H9 (cell line): ENCODE measurements around the gene DGKH. TPM values are rescaled to one million over a fixed set of nuclear protein-coding genes. Genes with fewer than 3 reads are reported as not detected.

Experiments
- DNase-seq: peaks from one replicate; pipeline ENCODE4 v3.0.0-alpha.2; 2017
- H2AFZ ChIP-seq: one replicate; pipeline ENCODE4 v1.6.1; 2013; ENCODE audit warnings: mild to moderate bottlenecking, low read length, control low read depth, moderate library complexity
- H2AK5ac ChIP-seq: 2 replicates; pipeline ENCODE4 v1.6.1; 2013; ENCODE audit warnings: low read length, control low read depth, mixed read lengths; ENCODE audit not compliant: insufficient read length
- H2BK120ac ChIP-seq: one replicate; pipeline ENCODE4 v1.6.1; 2013; ENCODE audit warnings: low read depth, mild to moderate bottlenecking, low read length, control low read depth, inconsistent platforms; ENCODE audit not compliant: poor library complexity, severe bottlenecking
- H2BK12ac ChIP-seq: 2 replicates; pipeline ENCODE4 v1.6.1; 2013; ENCODE audit warnings: low read length, control low read depth, mixed read lengths, low read depth; ENCODE audit not compliant: insufficient read length
- H2BK15ac ChIP-seq: 2 replicates; pipeline ENCODE4 v1.6.1; 2013; ENCODE audit warnings: low read depth, low read length, control low read depth
- H2BK20ac ChIP-seq: one replicate; pipeline ENCODE4 v1.6.1; 2013; ENCODE audit warnings: low read depth, mild to moderate bottlenecking, low read length, control low read depth, inconsistent platforms; ENCODE audit not compliant: poor library complexity, severe bottlenecking
- H2BK5ac ChIP-seq: 2 replicates; pipeline ENCODE4 v1.6.1; 2013; ENCODE audit warnings: low read length, control low read depth, mixed read lengths; ENCODE audit not compliant: insufficient read length
- H3K14ac ChIP-seq: 2 replicates; pipeline ENCODE4 v1.6.1; 2013; ENCODE audit warnings: low read length, control low read depth; ENCODE audit not compliant: insufficient read depth
- H3K18ac ChIP-seq: 2 replicates; pipeline ENCODE4 v1.6.1; 2013; ENCODE audit warnings: low read depth, mild to moderate bottlenecking, mixed read lengths, low read length, control low read depth; ENCODE audit not compliant: insufficient read length
- H3K23ac ChIP-seq: 2 replicates; pipeline ENCODE4 v1.6.1; 2013; ENCODE audit warnings: low read length, control low read depth, mixed read lengths, low read depth; ENCODE audit not compliant: insufficient read length
- H3K23me2 ChIP-seq: 2 replicates; pipeline ENCODE4 v1.6.1; 2013; ENCODE audit warnings: low read depth, mild to moderate bottlenecking, mixed read lengths, low read length, control low read depth; ENCODE audit not compliant: insufficient read length, poor library complexity, severe bottlenecking
- H3K27ac ChIP-seq: 2 replicates; pipeline ENCODE4 v1.5.1; 2013; ENCODE audit warnings: low read length, control low read depth, mixed read lengths, low read depth; ENCODE audit not compliant: insufficient read length
- H3K27me3 ChIP-seq: 2 replicates; pipeline ENCODE4 v1.6.1; 2013; ENCODE audit warnings: low read length, control low read depth, inconsistent platforms; ENCODE audit not compliant: insufficient read depth
- H3K4ac ChIP-seq: 2 replicates; pipeline ENCODE4 v1.6.1; 2013; ENCODE audit warnings: low read depth, mild to moderate bottlenecking, control low read depth, inconsistent platforms, low read length, moderate library complexity
- H3K4me1 ChIP-seq: 2 replicates; pipeline ENCODE4 v1.6.1; 2013; ENCODE audit warnings: low read length, control low read depth, inconsistent platforms; ENCODE audit not compliant: insufficient read depth
- H3K4me2 ChIP-seq: 2 replicates; pipeline ENCODE4 v1.6.1; 2013; ENCODE audit warnings: low read length, control low read depth, mixed read lengths; ENCODE audit not compliant: insufficient read length, insufficient read depth
- H3K56ac ChIP-seq: 2 replicates; pipeline ENCODE4 v1.6.1; 2013; ENCODE audit warnings: low read depth, mild to moderate bottlenecking, mixed read lengths, low read length, control low read depth; ENCODE audit not compliant: insufficient read length
- H3K79me1 ChIP-seq: 2 replicates; pipeline ENCODE4 v1.6.1; 2013; ENCODE audit warnings: low read depth, mild to moderate bottlenecking, moderate library complexity, low read length, control low read depth, inconsistent platforms; ENCODE audit not compliant: insufficient read depth, poor library complexity, severe bottlenecking
- H3K79me2 ChIP-seq: 2 replicates; pipeline ENCODE4 v1.6.1; 2013; ENCODE audit warnings: low read length, control low read depth, inconsistent platforms; ENCODE audit not compliant: insufficient read depth
- H3K9ac ChIP-seq: 2 replicates; pipeline ENCODE4 v1.6.1; 2013; ENCODE audit warnings: low read length, control low read depth, mixed read lengths; ENCODE audit not compliant: insufficient read length; ENCODE audit errors: extremely low read depth
- H3K9me3 ChIP-seq: one replicate; pipeline ENCODE4 v1.6.1; 2013; ENCODE audit warnings: low read depth, low read length, inconsistent platforms; ENCODE audit not compliant: control insufficient read depth
- H3T11ph ChIP-seq: one replicate; pipeline ENCODE4 v1.6.1; 2013; ENCODE audit warnings: mild to moderate bottlenecking, low read length, control low read depth, inconsistent platforms
- H4K20me1 ChIP-seq: one replicate; pipeline ENCODE4 v1.6.1; 2013; ENCODE audit not compliant: control insufficient read depth, insufficient read length, insufficient read depth
- H4K5ac ChIP-seq: 2 replicates; pipeline ENCODE4 v1.6.1; 2013; ENCODE audit warnings: low read depth, mild to moderate bottlenecking, mixed read lengths, low read length, control low read depth; ENCODE audit not compliant: insufficient read length
- H4K8ac ChIP-seq: replicated peaks from 2 replicates; pipeline ENCODE4 v1.6.1; 2013; ENCODE audit warnings: low read length, control low read depth, mixed read lengths, low read depth; ENCODE audit not compliant: insufficient read length
- H4K91ac ChIP-seq: 2 replicates; pipeline ENCODE4 v1.6.1; 2013; ENCODE audit warnings: low read depth, mild to moderate bottlenecking, moderate library complexity, mixed read lengths, low read length, control low read depth; ENCODE audit not compliant: insufficient read length
- H3K27ac Mint-ChIP-seq, 3 experiments: 2 replicates in 2 of 3; 3 replicates in 1 of 3; pipeline ENCODE4 v1.8.0; 2020 to 2021; ENCODE audit warnings: mixed read lengths in 3 of 3, mild to moderate bottlenecking in 1 of 3, moderate library complexity in 1 of 3
- H3K27me3 Mint-ChIP-seq: 2 replicates; pipeline ENCODE4 v1.8.0; 2021; ENCODE audit warnings: low read depth, mild to moderate bottlenecking, moderate library complexity, mixed read lengths
- H3K36me3 Mint-ChIP-seq, 3 experiments: 2 replicates in 2 of 3; 3 replicates in 1 of 3; pipeline ENCODE4 v1.8.0; 2020 to 2021; ENCODE audit warnings: low read depth in 3 of 3, mixed read lengths in 3 of 3; ENCODE audit not compliant: insufficient read depth in 1 of 3
- H3K4me1 Mint-ChIP-seq, 2 experiments: 2 replicates each; pipeline ENCODE4 v1.8.0; 2020; ENCODE audit warnings: mixed read lengths in 2 of 2
- H3K4me3 Mint-ChIP-seq, 2 experiments: 2 replicates in 1 of 2; 3 replicates in 1 of 2; pipeline ENCODE4 v1.8.0; 2020 to 2021; ENCODE audit warnings: mild to moderate bottlenecking in 2 of 2, mixed read lengths in 2 of 2, moderate library complexity in 1 of 2
- H3K9me3 Mint-ChIP-seq, 2 experiments: 2 replicates in 1 of 2; 3 replicates in 1 of 2; pipeline ENCODE4 v1.8.0; 2020; ENCODE audit warnings: mild to moderate bottlenecking in 2 of 2, mixed read lengths in 2 of 2, moderate library complexity in 1 of 2
- CTCF ChIP-seq: fragments of 200-600 bp; sonication (generic); conservative IDR thresholded peaks from 3 replicates; pipeline ENCODE4 v1.8.0; 2021; ENCODE audit warnings: antibody characterized with exemption, mild to moderate bottlenecking
- WGBS: extraction: QIAGEN DNeasy Blood & Tissue Kit; methylation state at CpG from one replicate; pipeline ENCODE4 v1.1.7; 2013; ENCODE audit warnings: missing lambda C conversion rate, low lambda C conversion rate, mixed read lengths; ENCODE audit not compliant: insufficient read length; ENCODE audit errors: extremely low coverage; 5-methylcytosine and 5-hydroxymethylcytosine counted together
- total RNA-seq: library from RNA; stranded (reverse); gene quantifications from 2 replicates; pipeline ENCODE4 v1.2.1, GENCODE V29; 2021

DGKH gene
- total RNA-seq, 1 experiment from 2014 or later, result 8.6 TPM

- H3K14ac ChIP-seq, result no peak overlapping the region
- H3K27ac ChIP-seq, result no peak overlapping the region
- H3K4me3 Mint-ChIP-seq, result no peak overlapping the region
- no peak overlapping the region for H3K18ac ChIP-seq
- no peak for DNase-seq
- no peak overlapping the region for H4K8ac ChIP-seq
- H2AK5ac ChIP-seq, result no peak overlapping the region
- H4K5ac ChIP-seq, result no peak overlapping the region
- no peaks in the 10 kb centered on the region for H3K79me2 ChIP-seq
- no peak overlapping the region for H3K4ac ChIP-seq
- H2BK5ac ChIP-seq, result no peak overlapping the region
- H3T11ph ChIP-seq, result no peak overlapping the region
- peaks cover 10 to 11% of the 10 kb centered on the region in 2 experiments for H3K4me1 Mint-ChIP-seq
- WGBS, result no CpG with 5 or more reads among the region's 2 CpGs
- H3K9me3 ChIP-seq, result no peaks in the 10 kb centered on the region
- no peak overlapping the region for H2BK12ac ChIP-seq
- peak overlapping the region in 2 of 3 experiments; percentile 89 to 95; a peak in 3 of 7 replicates for H3K27ac Mint-ChIP-seq
- no peak overlapping the region for H3K4me2 ChIP-seq
- no peak overlapping the region for H3K9ac ChIP-seq
- H2AFZ ChIP-seq, result no peak overlapping the region
- no peaks in the 10 kb centered on the region for H3K27me3 ChIP-seq
- no peaks in the 10 kb centered on the region for H3K23me2 ChIP-seq
- H2BK20ac ChIP-seq, result no peak overlapping the region
- no peaks in the 10 kb centered on the region for H4K20me1 ChIP-seq
- no peak for TF ChIP-seq CTCF
- no peaks in the 10 kb centered on the region for H3K9me3 Mint-ChIP-seq
- no peak overlapping the region for H4K91ac ChIP-seq
- H3K4me1 ChIP-seq, result no peaks in the 10 kb centered on the region
- H2BK15ac ChIP-seq, result no peak overlapping the region
- H3K79me1 ChIP-seq, result no peaks in the 10 kb centered on the region
- no peak overlapping the region for H3K56ac ChIP-seq
- H3K23ac ChIP-seq, result no peak overlapping the region
- no peaks in the 10 kb centered on the region for H3K27me3 Mint-ChIP-seq
- H3K36me3 Mint-ChIP-seq, result peaks cover 2 to 6% (median 4%) of the 10 kb centered on the region in 3 experiments; a peak in 6 of 7 replicates
- H2BK120ac ChIP-seq, result no peak overlapping the region
Measured at GRCh38 chr13:42181381-42181953, 133.0 kb downstream of the DGKH start.
